ENCODE results near the gene NMT1. TPM values are rescaled to one million over a fixed set of nuclear protein-coding genes. Genes with fewer than 3 reads are reported as not detected.

NMT1 gene
- total RNA-seq, 2 experiments from 2014 or later = 136 to 148 TPM

GRCh38 chr17:45156242-45156641 is 95.1 kb downstream of the NMT1 start:
- Mint-ChIP-seq H3K4me3 (no peak overlapping the region), H3K4me1 (peaks cover 36% of the 10 kb centered on the region), H3K27me3 (no peaks in the 10 kb centered on the region), H3K9me3 (ENCODE audit: low read depth) (no peaks in the 10 kb centered on the region), H3K36me3 (peaks cover 15% of the 10 kb centered on the region), H3K27ac (peak overlapping the region; percentile 12)
- ATAC-seq (no peak), DNase-seq (no peak)
- CTCF ChIA-PET = interaction anchor here (1.8 to 24.7 kb wide), 3 partner anchors 6 to 42 kb away, joined by 7 to 583 read pairs (median 245); partner anchors contain the start of genes ACBD4, HEXIM1 and PLCD3

Small RNA genes within 50 kb of the gene (microRNA-seq; reads per million reads assigned to microRNA genes)
- not detected for gene MIR6784

Other genes with a start within 250 kb of the NMT1 start
- 1 to 10 TPM; 2.7 to 3.7 TPM for gene GJC1, start 231.0 kb upstream of the NMT1 start, total RNA-seq
- gene HIGD1B, start 213.4 kb upstream of the NMT1 start, total RNA-seq = not detected
- 100 to 1,000 TPM; 134 to 178 TPM for gene EFTUD2, start 161.9 kb upstream of the NMT1 start, total RNA-seq
- gene GFAP, start 145.8 kb upstream of the NMT1 start, total RNA-seq = not detected
- gene KIF18B, start 113.5 kb upstream of the NMT1 start, total RNA-seq = 100 to 1,000 TPM in 1 of 2 experiments, 10 to 100 TPM in 1; 86.7 to 117 TPM
- gene C1QL1, start 93.0 kb upstream of the NMT1 start, total RNA-seq = under 1 TPM; 0.33 to 0.38 TPM
- gene DCAKD, start 9.7 kb upstream of the NMT1 start, total RNA-seq = 10 to 100 TPM; 29.4 to 34.3 TPM
- 1 to 10 TPM; 2.6 to 5.2 TPM for gene PLCD3, start 71.2 kb downstream of the NMT1 start, total RNA-seq
- 10 to 100 TPM; 14.9 to 20.6 TPM for gene ACBD4, start 74.4 kb downstream of the NMT1 start, total RNA-seq
- 10 to 100 TPM; 40.2 to 42.4 TPM for gene HEXIM1, start 87.2 kb downstream of the NMT1 start, total RNA-seq
- gene HEXIM2, start 100.6 kb downstream of the NMT1 start, total RNA-seq = 1 to 10 TPM; 6.9 to 7.5 TPM
- 100 to 1,000 TPM; 482 to 504 TPM for gene FMNL1, start 160.6 kb downstream of the NMT1 start, total RNA-seq
- gene SPATA32, start 200.8 kb downstream of the NMT1 start, total RNA-seq = under 1 TPM; 0.23 to 0.49 TPM

All from activated CD8-positive, alpha-beta memory T cell treated with anti-CD3 and anti-CD28 coated beads, Interleukin-2, amount 10 ng/mL, durations not matched to agents 7 days and 5 days (primary cell).